Stimulated activated CD4-positive, alpha-beta T cell treated with anti-CD3 and anti-CD28 coated beads, Interleukin-1b, Interleukin-23, amount 100 ng/mL, for 1 hour (primary cell): ENCODE data around the gene LTO1.

ENCODE experiments used
- DNase-seq, 2 donors: peaks; one replicate each; pipeline ENCODE4 v3.0.0-alpha.2; 2020; ENCODE audit warnings: low read depth in 2 of 2

Gene LTO1

GRCh38 chr11:69645801-69646492 is 29.2 kb downstream of the LTO1 start:
- DNase-seq: no peak

GRCh38 chr11:69644962-69645675 is 30.0 kb downstream of the LTO1 start:
- DNase-seq: no peak

- DNase-seq: no peak
These were observed 30.8 kb downstream of the LTO1 start for GRCh38 chr11:69644071-69644961.

GRCh38 chr11:69643646-69644045 is 31.5 kb downstream of the LTO1 start:
- DNase-seq: no peak

GRCh38 chr11:69642913-69643632 is 32.1 kb downstream of the LTO1 start:
- peak; percentile 45 to 71 for DNase-seq

- DNase-seq: peak in 1 of 2 donors; percentile 48
These were observed 32.6 kb downstream of the LTO1 start for GRCh38 chr11:69642549-69642912.

- DNase-seq: no peak
These were observed 33.2 kb downstream of the LTO1 start for GRCh38 chr11:69641681-69642548.

GRCh38 chr11:69640995-69641581 is 34.1 kb downstream of the LTO1 start, which contains the start of gene CCND1:
Gene CCND1 (plus strand): TSS chr11:69641156. CDS start chr11:69641314, 158 bp downstream.
- DNase-seq: no peak

GRCh38 chr11:69640260-69640994 is 34.7 kb downstream of the LTO1 start:
- no peak for DNase-seq

GRCh38 chr11:69639831-69640230 is 35.3 kb downstream of the LTO1 start:
- DNase-seq: no peak

- DNase-seq: no peak
These were observed 36.0 kb downstream of the LTO1 start for GRCh38 chr11:69638941-69639681.

- DNase-seq: no peak
These were observed 36.9 kb downstream of the LTO1 start for GRCh38 chr11:69637941-69638871.

- no peak for DNase-seq
These were observed 37.8 kb downstream of the LTO1 start for GRCh38 chr11:69637198-69637940.

GRCh38 chr11:69636512-69637197 is 38.5 kb downstream of the LTO1 start:
- no peak for DNase-seq

- no peak for DNase-seq
These were observed 39.2 kb downstream of the LTO1 start for GRCh38 chr11:69635804-69636511.

GRCh38 chr11:69635195-69635594 is 40.0 kb downstream of the LTO1 start:
- no peak for DNase-seq
